Large intestine (tissue), 12 donors: ENCODE data around the gene B9D2. TPM values are rescaled to one million over a fixed set of nuclear protein-coding genes. Genes with fewer than 3 reads are reported as not detected.
"Not testable (repeated sequence)": the region's sequence is repeated elsewhere in the genome, so short reads cannot be mapped to it uniquely, and the experiment has no call there.

Source experiments
- DNase-seq, 2 donors: peaks; one replicate each; pipeline versions ENCODE4 v3.0.0 to v3.0.0-alpha.2; 2013
- H3K27ac ChIP-seq: one replicate; pipeline ENCODE4 v1.5.1; 2013; ENCODE audit warnings: low read length
- H3K27me3 ChIP-seq: 2 replicates; pipeline ENCODE4 v1.6.1; 2013; ENCODE audit warnings: low read length; ENCODE audit not compliant: control insufficient read depth, insufficient read depth
- H3K36me3 ChIP-seq: 2 replicates; pipeline ENCODE4 v1.6.1; 2013; ENCODE audit warnings: low read length; ENCODE audit not compliant: control insufficient read depth, insufficient read depth
- H3K4me1 ChIP-seq: one replicate; pipeline ENCODE4 v1.6.1; 2013; ENCODE audit warnings: low read length; ENCODE audit not compliant: control insufficient read depth, insufficient read depth
- H3K4me3 ChIP-seq: one replicate; pipeline ENCODE4 v1.5.1; 2013; ENCODE audit warnings: low read length
- H3K9me3 ChIP-seq: one replicate; pipeline ENCODE4 v1.6.1; 2013; ENCODE audit warnings: mild to moderate bottlenecking, low read depth, low read length, moderate library complexity; ENCODE audit not compliant: control insufficient read depth
- WGBS: methylation state at CpG from one replicate; pipeline ENCODE4 v1.1.5; 2013; ENCODE audit warnings: low lambda C conversion rate; ENCODE audit not compliant: insufficient coverage; 5-methylcytosine and 5-hydroxymethylcytosine counted together
- long read RNA-seq, 11 donors: transcript quantifications; one replicate each; lab custom pipeline, GENCODE V29; 2026
- polyA plus RNA-seq: library from polyadenylated mRNA; unstranded; fragments of 120-200 nt; gene quantifications from one replicate; pipeline ENCODE4 v1.2.1, GENCODE V29; 2013

B9D2 gene
- 5.1 TPM for polyA plus RNA-seq
- long read RNA-seq, donor 1, partial matches to known transcripts, result 0 of 1 reads
- long read RNA-seq, donor 1, other reads (novel, unspliced or antisense), result 0 of 1 reads
- long read RNA-seq, donor 2, transcript B9D2-201 (4 exons, 1,027 nt), result major isoform, 6 of 6 reads
- long read RNA-seq, donor 2, partial matches to known transcripts, result 0 of 6 reads
- long read RNA-seq, donor 2, other reads (novel, unspliced or antisense), result 0 of 6 reads
- long read RNA-seq, donor 3, transcript B9D2-201 (4 exons, 1,027 nt), result major isoform, 6 of 6 reads
- long read RNA-seq, donor 3, partial matches to known transcripts, result 0 of 6 reads
- long read RNA-seq, donor 3, other reads (novel, unspliced or antisense), result 0 of 6 reads
- long read RNA-seq, donor 4, result 0 reads
- long read RNA-seq, donor 5, partial matches to known transcripts, result 0 of 3 reads
- long read RNA-seq, donor 5, other reads (novel, unspliced or antisense), result 0 of 3 reads
- long read RNA-seq, donor 6, partial matches to known transcripts, result 0 of 2 reads
- long read RNA-seq, donor 6, other reads (novel, unspliced or antisense), result 0 of 2 reads
- long read RNA-seq, donor 7, result 0 reads
- long read RNA-seq, donor 8, partial matches to known transcripts, result 6 of 9 reads
- long read RNA-seq, donor 8, other reads (novel, unspliced or antisense), result 0 of 9 reads
- long read RNA-seq, donor 9, partial matches to known transcripts, result 0 of 4 reads
- long read RNA-seq, donor 9, other reads (novel, unspliced or antisense), result 0 of 4 reads
- long read RNA-seq, donor 10, partial matches to known transcripts, result 0 of 3 reads
- long read RNA-seq, donor 10, other reads (novel, unspliced or antisense), result 0 of 3 reads
- long read RNA-seq, donor 11, partial matches to known transcripts, result 0 of 1 reads
- long read RNA-seq, donor 11, other reads (novel, unspliced or antisense), result 0 of 1 reads

DNA sequence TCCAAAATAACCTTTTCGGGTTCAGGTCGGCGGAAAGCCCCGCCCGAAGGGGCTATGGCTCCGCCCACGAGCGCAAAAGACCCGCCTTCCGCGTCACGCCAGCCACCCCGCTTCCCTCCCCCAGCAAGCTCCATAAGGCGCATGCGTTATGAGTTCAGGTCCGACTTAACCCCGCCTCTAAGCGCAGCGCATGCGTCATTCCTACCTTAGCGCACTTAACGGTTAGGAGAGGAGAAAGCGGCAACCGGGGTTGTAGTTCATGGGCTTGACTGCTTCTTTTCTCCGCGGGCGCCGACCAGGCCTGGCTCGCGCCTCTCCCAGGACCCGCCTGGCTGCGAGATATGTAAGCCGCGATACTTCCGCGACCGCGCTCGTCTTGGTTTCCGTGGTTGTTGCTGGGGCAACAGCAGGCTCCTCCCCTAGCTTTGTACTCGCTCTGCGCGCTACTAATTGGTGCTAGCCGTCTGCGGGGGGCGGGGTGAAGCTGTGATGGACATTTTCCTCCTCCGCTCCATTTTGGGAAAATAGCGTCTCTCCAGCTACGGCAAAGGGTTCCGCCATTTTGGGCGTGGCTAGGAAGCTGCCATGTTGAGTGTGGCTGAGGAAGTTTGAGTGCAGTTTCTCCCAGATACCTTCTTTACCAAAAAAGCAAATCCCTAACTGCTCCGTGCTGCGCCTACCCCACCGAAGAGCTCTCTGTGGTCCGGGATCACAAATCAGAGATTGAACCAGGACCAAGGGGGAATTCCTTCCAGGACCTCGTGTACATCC is at the start of gene B9D2:
Gene B9D2 (minus strand): TSS at position 397 of the 771 bp plus-strand sequence. CDS start 630 bp downstream, outside the sequence.
- Histone ChIP-seq H3K36me3 (no peaks in the 10 kb centered on the region), H3K9me3 (no peaks in the 10 kb centered on the region), H3K27ac (peak within 1 kb of the TSS; percentile 98), H3K27me3 (no peaks in the 10 kb centered on the region), H3K4me1 (peaks cover 26% of the 10 kb centered on the region), H3K4me3 (peak within 1 kb of the TSS; percentile 85)
- peak; percentile 98 to 99 for DNase-seq
- WGBS, result no CpG with 5 or more reads among the region's 56 CpGs

GRCh38 chr19:41412953-41413352 is 49.0 kb upstream of the B9D2 start:
- no peak overlapping the region for H3K27ac ChIP-seq
- peaks cover 58% of the 10 kb centered on the region for H3K36me3 ChIP-seq
- no peaks in the 10 kb centered on the region for H3K9me3 ChIP-seq
- DNase-seq, result no peak
- no CpG with 5 or more reads among the region's 5 CpGs for WGBS
- peaks cover 41% of the 10 kb centered on the region for H3K4me1 ChIP-seq
- no peaks in the 10 kb centered on the region for H3K27me3 ChIP-seq
- no peak overlapping the region for H3K4me3 ChIP-seq

DNA sequence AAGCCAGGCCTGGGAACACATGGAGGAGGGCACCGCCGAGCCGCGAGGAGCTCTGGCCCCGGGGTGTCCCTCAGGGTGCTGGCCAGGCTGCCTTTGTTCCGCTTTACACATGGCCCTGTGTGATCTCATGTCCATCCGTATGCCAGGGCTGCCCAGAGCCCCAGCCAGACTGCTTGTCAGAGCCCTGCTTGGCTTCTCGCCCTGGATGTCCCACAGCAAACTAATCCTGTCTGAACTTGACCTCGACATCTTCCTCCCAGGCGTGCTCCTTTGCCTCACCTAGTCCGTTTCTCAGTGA is 48.0 kb upstream of the B9D2 start:
- H3K27me3 ChIP-seq, result no peaks in the 10 kb centered on the region
- 100% methylated on average over 3 of the region's 11 CpGs for WGBS
- H3K36me3 ChIP-seq, result peaks cover 58% of the 10 kb centered on the region
- no peak overlapping the region for H3K4me3 ChIP-seq
- DNase-seq, result no peak
- peaks cover 41% of the 10 kb centered on the region for H3K4me1 ChIP-seq
- H3K27ac ChIP-seq, result no peak overlapping the region
- H3K9me3 ChIP-seq, result no peaks in the 10 kb centered on the region

DNA sequence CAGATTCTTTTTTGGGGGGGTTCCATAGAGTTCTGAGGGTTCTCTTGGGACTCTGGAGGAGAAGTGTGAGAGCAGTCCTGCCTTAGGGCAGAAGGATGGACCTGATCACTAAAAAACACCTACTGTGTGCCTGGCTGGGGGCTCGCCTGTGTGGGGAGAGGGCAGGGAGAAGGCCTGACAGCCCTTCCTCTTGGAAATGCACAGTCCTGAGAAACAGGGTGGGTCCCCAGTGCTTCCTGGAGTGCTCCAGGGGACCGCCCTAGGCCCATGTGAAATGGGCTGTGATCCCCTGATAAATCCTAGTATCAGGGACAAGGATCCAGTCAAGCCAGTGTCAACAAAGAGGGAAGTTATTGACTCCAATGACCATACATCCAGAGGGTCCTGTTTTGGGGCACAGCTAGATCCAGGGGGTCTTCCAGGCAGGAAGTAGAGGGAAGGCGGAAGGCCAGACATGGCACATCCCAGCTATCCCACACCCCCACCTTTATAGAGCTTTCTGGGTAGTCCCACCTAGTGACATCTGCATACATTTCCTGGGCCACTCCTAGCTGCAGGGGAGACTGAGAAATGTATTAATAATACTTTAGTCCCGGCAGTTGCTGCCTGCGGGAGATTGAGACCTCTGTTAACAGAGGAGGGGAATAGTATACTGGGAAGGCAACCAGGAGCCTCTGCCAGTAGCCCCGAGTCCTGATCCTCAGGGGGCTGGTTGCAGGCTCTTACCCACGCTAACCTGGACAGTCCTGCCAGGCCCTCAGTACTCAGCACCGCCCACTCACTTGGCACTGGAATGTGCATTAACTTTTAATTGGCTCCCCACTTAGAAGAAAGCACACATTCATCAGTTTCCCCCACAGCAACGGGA is 47.4 kb upstream of the B9D2 start:
- DNase-seq, result no peak
- Histone ChIP-seq H3K27me3 (no peaks in the 10 kb centered on the region), H3K4me3 (no peak overlapping the region), H3K9me3 (no peaks in the 10 kb centered on the region), H3K36me3 (peaks cover 54% of the 10 kb centered on the region), H3K27ac (no peak overlapping the region), H3K4me1 (peaks cover 39% of the 10 kb centered on the region)
- WGBS, result no CpG with 5 or more reads among the region's 9 CpGs

GRCh38 chr19:41410336-41411054 is 46.5 kb upstream of the B9D2 start:
- no CpG with 5 or more reads among the region's 23 CpGs for WGBS
- H3K9me3 ChIP-seq, result no peaks in the 10 kb centered on the region
- no peak overlapping the region for H3K4me3 ChIP-seq
- H3K27me3 ChIP-seq, result no peaks in the 10 kb centered on the region
- H3K27ac ChIP-seq, result no peak overlapping the region
- peaks cover 50% of the 10 kb centered on the region for H3K36me3 ChIP-seq
- H3K4me1 ChIP-seq, result peaks cover 38% of the 10 kb centered on the region
- no peak for DNase-seq

- Histone ChIP-seq H3K4me1 (peaks cover 27% of the 10 kb centered on the region), H3K4me3 (no peak overlapping the region), H3K27me3 (no peaks in the 10 kb centered on the region), H3K9me3 (no peaks in the 10 kb centered on the region), H3K27ac (peak overlapping the region; percentile 44), H3K36me3 (peaks cover 38% of the 10 kb centered on the region)
- no CpG with 5 or more reads among the region's 4 CpGs for WGBS
- DNase-seq, result peak; percentile 78 to 86
These were observed 45.3 kb upstream of the B9D2 start for GRCh38 chr19:41409288-41409687.

- H3K4me1 ChIP-seq, result peaks cover 23% of the 10 kb centered on the region
- peaks cover 34% of the 10 kb centered on the region for H3K36me3 ChIP-seq
- H3K4me3 ChIP-seq, H3K27me3 ChIP-seq, H3K9me3 ChIP-seq, DNase-seq: not testable (repeated sequence)
- no CpG with 5 or more reads among the region's 5 CpGs for WGBS
- peak overlapping the region; percentile 44 for H3K27ac ChIP-seq
These were observed 44.9 kb upstream of the B9D2 start for GRCh38 chr19:41408846-41409245.

DNA sequence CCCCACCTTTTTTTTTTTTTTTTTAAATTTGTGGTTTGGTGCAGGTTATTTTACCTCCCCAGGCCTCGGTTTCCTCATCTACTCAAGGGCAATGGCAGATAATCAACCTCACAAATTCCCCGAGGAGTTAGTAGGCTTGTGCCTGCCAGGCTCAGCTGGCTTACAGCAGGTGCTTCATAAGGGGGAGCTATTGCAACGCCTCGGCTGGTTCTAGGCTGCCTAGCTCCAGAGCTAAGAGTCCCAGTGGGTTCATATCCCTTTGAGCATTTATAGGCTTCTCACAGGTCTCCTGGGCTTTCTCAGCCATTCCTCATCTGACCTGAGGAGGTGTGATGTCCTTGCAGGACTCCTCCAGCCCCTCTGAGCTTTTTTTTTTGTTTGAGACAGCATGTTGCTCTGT is 44.3 kb upstream of the B9D2 start:
- no CpG with 5 or more reads among the region's 4 CpGs for WGBS
- DNase-seq, result no peak
- Histone ChIP-seq H3K27ac (no peak overlapping the region), H3K9me3 (no peaks in the 10 kb centered on the region), H3K36me3 (peaks cover 28% of the 10 kb centered on the region), H3K27me3 (no peaks in the 10 kb centered on the region), H3K4me1 (peaks cover 19% of the 10 kb centered on the region), H3K4me3 (no peak overlapping the region)

GRCh38 chr19:41407271-41407670 is 43.3 kb upstream of the B9D2 start:
- WGBS, result no CpG with 5 or more reads among the region's 4 CpGs
- no peaks in the 10 kb centered on the region for H3K9me3 ChIP-seq
- no peak overlapping the region for H3K4me3 ChIP-seq
- no peak overlapping the region for H3K27ac ChIP-seq
- peaks cover 19% of the 10 kb centered on the region for H3K4me1 ChIP-seq
- H3K36me3 ChIP-seq, result peaks cover 30% of the 10 kb centered on the region
- peak in 1 of 2 donors; percentile 27 for DNase-seq
- H3K27me3 ChIP-seq, result no peaks in the 10 kb centered on the region
